Spleen (tissue), 11 donors: ENCODE results near the gene PLCD1. TPM values are rescaled to one million over a fixed set of nuclear protein-coding genes. Genes with fewer than 3 reads are reported as not detected.
"Not testable (repeated sequence)": the region's sequence is repeated elsewhere in the genome, so short reads cannot be mapped to it uniquely, and the experiment has no call there.

Experiments used
- DNase-seq: peaks from one replicate; pipeline ENCODE4 v3.0.0-alpha.2; 2020
- H3K27ac ChIP-seq, 8 donors: fragments of 200-600 bp; sonication (generic) in 7 of 8; 1 replicate in 4 of 8; 2 replicates in 4 of 8; pipeline versions ENCODE4 v1.5.0 to v1.8.0; 2016 to 2021; ENCODE audit warnings: inconsistent platforms in 4 of 8, mild to moderate bottlenecking in 4 of 8, moderate library complexity in 1 of 8
- H3K27me3 ChIP-seq, 7 donors: fragments of 200-600 bp; sonication (generic) in 6 of 7; replicated peaks in 1 of 7; 1 replicate in 4 of 7; 2 replicates in 3 of 7; pipeline versions ENCODE4 v1.5.0 to v1.8.0; 2016 to 2021; ENCODE audit warnings: inconsistent platforms in 3 of 7, mild to moderate bottlenecking in 1 of 7
- H3K36me3 ChIP-seq, 6 donors: fragments of 200-600 bp; sonication (generic) in 5 of 6; 1 replicate in 4 of 6; 2 replicates in 2 of 6; pipeline versions ENCODE4 v1.5.0 to v1.8.0; 2016 to 2021; ENCODE audit warnings: inconsistent platforms in 2 of 6
- H3K4me1 ChIP-seq, 6 donors: fragments of 200-600 bp; sonication (generic) in 5 of 6; 1 replicate in 3 of 6; 2 replicates in 3 of 6; pipeline versions ENCODE4 v1.5.0 to v1.8.0; 2016 to 2021; ENCODE audit warnings: inconsistent platforms in 3 of 6
- H3K4me3 ChIP-seq, 8 donors: fragments of 200-600 bp; sonication (generic) in 7 of 8; 1 replicate in 4 of 8; 2 replicates in 4 of 8; pipeline versions ENCODE4 v1.5.0 to v1.8.0; 2016 to 2021; ENCODE audit warnings: inconsistent platforms in 4 of 8, mild to moderate bottlenecking in 4 of 8, moderate library complexity in 2 of 8
- H3K9me3 ChIP-seq, 8 donors: fragments of 200-600 bp; sonication (generic) in 7 of 8; 1 replicate in 4 of 8; 2 replicates in 4 of 8; pipeline versions ENCODE4 v1.5.0 to v1.8.0; 2016 to 2021; ENCODE audit warnings: inconsistent platforms in 4 of 8
- CTCF ChIP-seq, 11 experiments: fragments of 200-600 bp in 7 of 11; fragments of 450-650 bp in 4 of 11; sonication (generic) in 4 of 11; IDR thresholded peaks in 8 of 11; conservative IDR thresholded peaks in 3 of 11; 1 replicate in 7 of 11; 2 replicates in 4 of 11; pipeline versions ENCODE4 v1.4.0 to v1.8.0; 2016 to 2021; ENCODE audit warnings: antibody characterized with exemption in 11 of 11, inconsistent platforms in 4 of 11, mild to moderate bottlenecking in 1 of 11
- POLR2A ChIP-seq, 3 donors: fragments of 450-650 bp; IDR thresholded peaks; one replicate each; pipeline ENCODE4 v1.5.1; 2017; ENCODE audit warnings: antibody characterized with exemption in 3 of 3, mild to moderate bottlenecking in 1 of 3
- POLR2AphosphoS5 ChIP-seq, 3 donors: sonication (generic); formaldehyde crosslinking; IDR thresholded peaks; one replicate each; pipeline ENCODE4 v1.5.1; 2017; ENCODE audit warnings: antibody characterized with exemption in 3 of 3
- WGBS, 5 donors: extraction: QIAGEN DNeasy Blood & Tissue Kit in 3 of 5; methylation state at CpG; one replicate each; pipeline versions ENCODE4 v1.1.5 to v1.1.7; 2013 to 2018; 5-methylcytosine and 5-hydroxymethylcytosine counted together
- intact Hi-C: fragments of 100-400 bp; cut with DNase I; formaldehyde crosslinking; loops from one replicate; pipeline ENCODE4 v1.15.0; 2023; ENCODE audit warnings: low total_unique reads
- polyA plus RNA-seq, 3 donors: library from polyadenylated mRNA; stranded (reverse); fragments of 200-250 nt; gene quantifications; one replicate each; pipeline ENCODE4 v1.2.1, GENCODE V29; 2013
- total RNA-seq, 7 donors: library from RNA; depleted of rRNA in 3 of 7; stranded (reverse); fragments of >200 nt in 3 of 7; fragmentation: NEBNext Ultra II Directional in 4 of 7; extraction: Animal tissue kit (Norgen Biotek cat#: 25700) in 4 of 7; gene quantifications; one replicate each; pipeline versions ENCODE4 v1.1.0 to v1.2.1, GENCODE V29; 2016 to 2021
- donor health status: healthy with polysubstance abuse.
- donor health status: DM: no; HTN: no; CAD: no; lungs with moderate emphysema.
- donor health status: DM: no; HTN: no; CAD: no.
- donor health status: Bipolar disorder and iron deficiency.
- donor health status: healthy.
- donor health status: DM: no; HTN: no; CAD: no.
- donor health status: DM: yes; HTN: yes; CAD: no.

PLCD1 gene
- total and polyA plus RNA-seq, 10 donors = 11.8 to 24.0 (median 18.8) TPM

- TF ChIP-seq POLR2AphosphoS5 (IDR thresholded peaks at IDR 0.05) = no peak
- no peak for TF ChIP-seq POLR2A (IDR thresholded peaks at IDR 0.05)
- TF ChIP-seq CTCF (IDR thresholded peaks at IDR 0.05 in 8 of 11, conservative IDR thresholded peaks at IDR 0.05 in 3 of 11) = no peak
- 61 to 91% (median 77%) methylated on average over 2 of the region's 2 CpGs for WGBS, 5 donors
- Histone ChIP-seq H3K27ac (no peak overlapping the region), H3K27me3 (no peaks in the 10 kb centered on the region), H3K36me3 (no peaks in the 10 kb centered on the region), H3K4me1 (no peaks in the 10 kb centered on the region), H3K4me3 (no peak overlapping the region), H3K9me3 (peaks cover 0 to 4% (median 0%) of the 10 kb centered on the region in 8 donors)
- intact Hi-C loops = no loop called here
- no peak for DNase-seq
These were observed 33.4 kb upstream of the PLCD1 start for GRCh38 chr3:38062809-38063208.

- no peak overlapping the region for H3K27ac ChIP-seq
- TF ChIP-seq CTCF (IDR thresholded peaks at IDR 0.05 in 8 of 11, conservative IDR thresholded peaks at IDR 0.05 in 3 of 11) (no peak), POLR2AphosphoS5 (IDR thresholded peaks at IDR 0.05) (no peak), POLR2A (IDR thresholded peaks at IDR 0.05) (no peak)
- intact Hi-C loops = no loop called here
- no peaks in the 10 kb centered on the region for H3K27me3 ChIP-seq
- peaks cover 0 to 3% (median 0%) of the 10 kb centered on the region in 8 donors for H3K9me3 ChIP-seq
- DNase-seq = no peak
- no peaks in the 10 kb centered on the region for H3K36me3 ChIP-seq
- H3K4me3 ChIP-seq = no peak overlapping the region
- WGBS, 5 donors = 71 to 88% (median 85%) methylated on average over 7 of the region's 7 CpGs
- H3K4me1 ChIP-seq = no peaks in the 10 kb centered on the region
These were observed 30.1 kb upstream of the PLCD1 start for GRCh38 chr3:38059591-38059990.

- Histone ChIP-seq H3K4me1 (no peaks in the 10 kb centered on the region), H3K27ac (no peak overlapping the region), H3K36me3 (no peaks in the 10 kb centered on the region), H3K9me3 (no peaks in the 10 kb centered on the region), H3K27me3 (no peaks in the 10 kb centered on the region), H3K4me3 (no peak overlapping the region)
- no peak for DNase-seq
- intact Hi-C loops = no loop called here
- TF ChIP-seq POLR2AphosphoS5 (IDR thresholded peaks at IDR 0.05) = no peak
- TF ChIP-seq POLR2A (IDR thresholded peaks at IDR 0.05) = no peak
- no peak for TF ChIP-seq CTCF (IDR thresholded peaks at IDR 0.05 in 8 of 11, conservative IDR thresholded peaks at IDR 0.05 in 3 of 11)
- 78 to 93% (median 87%) methylated on average over 2 of the region's 2 CpGs for WGBS, 5 donors
These were observed 29.7 kb upstream of the PLCD1 start for GRCh38 chr3:38059148-38059547.

GRCh38 chr3:38054499-38055001 lies 25.1 kb upstream of the PLCD1 start:
- WGBS, 5 donors = 47 to 57% (median 52%) methylated on average over 3 of the region's 3 CpGs
- Histone ChIP-seq H3K27ac (no peak overlapping the region), H3K9me3 (no peaks in the 10 kb centered on the region), H3K4me3 (no peak overlapping the region), H3K4me1 (peaks cover 0 to 10% (median 4%) of the 10 kb centered on the region in 6 donors), H3K36me3 (no peaks in the 10 kb centered on the region), H3K27me3 (no peaks in the 10 kb centered on the region)
- intact Hi-C loops = no loop called here
- TF ChIP-seq POLR2AphosphoS5 (IDR thresholded peaks at IDR 0.05) = no peak
- no peak for DNase-seq

- H3K4me3 ChIP-seq, H3K9me3 ChIP-seq, H3K27ac ChIP-seq, DNase-seq, intact Hi-C loops, H3K27me3 ChIP-seq, H3K36me3 ChIP-seq: not testable (repeated sequence)
- peaks cover 0 to 13% (median 5%) of the 10 kb centered on the region in 6 donors for H3K4me1 ChIP-seq
- 78 to 89% (median 82%) methylated on average over 6 to 8 of the region's 9 CpGs for WGBS, 5 donors
These were observed 24.5 kb upstream of the PLCD1 start for GRCh38 chr3:38053813-38054498.

- H3K27me3 ChIP-seq, H3K27ac ChIP-seq, H3K4me3 ChIP-seq, H3K9me3 ChIP-seq, H3K36me3 ChIP-seq, intact Hi-C loops, DNase-seq: not testable (repeated sequence)
- WGBS, 5 donors = 93 to 97% (median 95%) methylated on average over 13 to 25 of the region's 32 CpGs
- peaks cover 0 to 13% (median 7%) of the 10 kb centered on the region in 6 donors for H3K4me1 ChIP-seq
These were observed 23.8 kb upstream of the PLCD1 start for GRCh38 chr3:38053286-38053685.
